GM19043 (cell line): ENCODE measurements around the gene NADSYN1.
A peak's percentile ranks its signal among the peaks of the same experiment; 100 is the strongest.

Experiments used
- ATAC-seq: cut with Tn5 transposase; IDR thresholded peaks from one replicate; pipeline ENCODE4 v1.9.1; 2021; ENCODE audit warnings: low read depth; ENCODE audit not compliant: unreplicated experiment

NADSYN1 gene

GRCh38 chr11:71432761-71433647 lies 20.0 kb upstream of the NADSYN1 start:
- ATAC-seq, result no peak

- ATAC-seq, result no peak
Observed at GRCh38 chr11:71433648-71434450, 19.2 kb upstream of the NADSYN1 start.

- no peak for ATAC-seq
Observed at GRCh38 chr11:71434576-71435130, 18.4 kb upstream of the NADSYN1 start.

- ATAC-seq, result no peak
Observed at GRCh38 chr11:71435278-71435951, 17.6 kb upstream of the NADSYN1 start.

GRCh38 chr11:71436861-71437260 lies 16.1 kb upstream of the NADSYN1 start:
- no peak for ATAC-seq

- ATAC-seq, result no peak
Observed at GRCh38 chr11:71437399-71437798, 15.6 kb upstream of the NADSYN1 start.

GRCh38 chr11:71437879-71438278 lies 15.1 kb upstream of the NADSYN1 start:
- no peak for ATAC-seq

GRCh38 chr11:71438650-71439049 lies 14.4 kb upstream of the NADSYN1 start:
- ATAC-seq, result no peak

GRCh38 chr11:71440021-71440755 lies 12.8 kb upstream of the NADSYN1 start:
- ATAC-seq, result no peak

GRCh38 chr11:71441251-71441650 lies 11.8 kb upstream of the NADSYN1 start:
- no peak for ATAC-seq

GRCh38 chr11:71442123-71442522 lies 10.9 kb upstream of the NADSYN1 start:
- ATAC-seq, result no peak

GRCh38 chr11:71442880-71443279 lies 10.1 kb upstream of the NADSYN1 start:
- ATAC-seq, result no peak

GRCh38 chr11:71443736-71444445 lies 9.1 kb upstream of the NADSYN1 start:
- no peak for ATAC-seq

- no peak for ATAC-seq
Observed at GRCh38 chr11:71444811-71445210, 8.2 kb upstream of the NADSYN1 start.

GRCh38 chr11:71446150-71446549 lies 6.9 kb upstream of the NADSYN1 start:
- no peak for ATAC-seq

- no peak for ATAC-seq
Observed at GRCh38 chr11:71446942-71447688, 5.9 kb upstream of the NADSYN1 start.

GRCh38 chr11:71447791-71448256 lies 5.2 kb upstream of the NADSYN1 start:
- no peak for ATAC-seq

GRCh38 chr11:71448257-71449171 lies 4.5 kb upstream of the NADSYN1 start, which contains the start of gene DHCR7:
Gene DHCR7 (minus strand): TSS chr11:71448393. CDS start chr11:71444952, 3,441 bp downstream.
- ATAC-seq, result peak; percentile 78
